Measurements from ENCODE around the gene MCC.

The MCC gene

DNA sequence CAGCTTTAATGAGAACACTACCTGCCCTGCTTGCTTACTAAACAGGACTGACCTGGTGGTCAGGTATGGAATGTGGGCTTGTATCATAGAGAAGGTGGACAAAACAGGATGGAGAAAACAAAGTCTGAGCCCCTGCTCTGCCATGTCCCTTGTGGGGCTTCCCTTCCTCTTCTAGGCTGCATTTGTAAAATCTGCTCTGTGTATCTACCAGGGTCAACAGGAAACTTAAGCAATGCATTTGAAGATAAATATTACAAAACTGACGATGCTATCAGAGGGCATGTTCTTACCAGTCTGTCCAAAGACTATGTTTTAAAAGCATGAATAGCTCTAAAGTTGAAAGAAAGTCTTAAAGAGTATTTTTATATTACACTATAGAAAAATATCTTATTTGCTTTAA is 282.9 kb downstream of the MCC start:
- TF ChIP-seq, protein P1, sequence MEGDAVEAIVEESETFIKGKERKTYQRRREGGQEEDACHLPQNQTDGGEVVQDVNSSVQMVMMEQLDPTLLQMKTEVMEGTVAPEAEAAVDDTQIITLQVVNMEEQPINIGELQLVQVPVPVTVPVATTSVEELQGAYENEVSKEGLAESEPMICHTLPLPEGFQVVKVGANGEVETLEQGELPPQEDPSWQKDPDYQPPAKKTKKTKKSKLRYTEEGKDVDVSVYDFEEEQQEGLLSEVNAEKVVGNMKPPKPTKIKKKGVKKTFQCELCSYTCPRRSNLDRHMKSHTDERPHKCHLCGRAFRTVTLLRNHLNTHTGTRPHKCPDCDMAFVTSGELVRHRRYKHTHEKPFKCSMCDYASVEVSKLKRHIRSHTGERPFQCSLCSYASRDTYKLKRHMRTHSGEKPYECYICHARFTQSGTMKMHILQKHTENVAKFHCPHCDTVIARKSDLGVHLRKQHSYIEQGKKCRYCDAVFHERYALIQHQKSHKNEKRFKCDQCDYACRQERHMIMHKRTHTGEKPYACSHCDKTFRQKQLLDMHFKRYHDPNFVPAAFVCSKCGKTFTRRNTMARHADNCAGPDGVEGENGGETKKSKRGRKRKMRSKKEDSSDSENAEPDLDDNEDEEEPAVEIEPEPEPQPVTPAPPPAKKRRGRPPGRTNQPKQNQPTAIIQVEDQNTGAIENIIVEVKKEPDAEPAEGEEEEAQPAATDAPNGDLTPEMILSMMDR (IDR thresholded peaks at IDR 0.05; ENCODE audit: low read depth, low read length) = no peak
- H3K4me3 ChIP-seq (replicated peaks in 1 of 2; ENCODE audit: low read depth in 2 of 2, low read length in 2 of 2) = no peak overlapping the region
- DNase-seq (ENCODE audit: low read depth in 2 of 2) = no peak

DNA sequence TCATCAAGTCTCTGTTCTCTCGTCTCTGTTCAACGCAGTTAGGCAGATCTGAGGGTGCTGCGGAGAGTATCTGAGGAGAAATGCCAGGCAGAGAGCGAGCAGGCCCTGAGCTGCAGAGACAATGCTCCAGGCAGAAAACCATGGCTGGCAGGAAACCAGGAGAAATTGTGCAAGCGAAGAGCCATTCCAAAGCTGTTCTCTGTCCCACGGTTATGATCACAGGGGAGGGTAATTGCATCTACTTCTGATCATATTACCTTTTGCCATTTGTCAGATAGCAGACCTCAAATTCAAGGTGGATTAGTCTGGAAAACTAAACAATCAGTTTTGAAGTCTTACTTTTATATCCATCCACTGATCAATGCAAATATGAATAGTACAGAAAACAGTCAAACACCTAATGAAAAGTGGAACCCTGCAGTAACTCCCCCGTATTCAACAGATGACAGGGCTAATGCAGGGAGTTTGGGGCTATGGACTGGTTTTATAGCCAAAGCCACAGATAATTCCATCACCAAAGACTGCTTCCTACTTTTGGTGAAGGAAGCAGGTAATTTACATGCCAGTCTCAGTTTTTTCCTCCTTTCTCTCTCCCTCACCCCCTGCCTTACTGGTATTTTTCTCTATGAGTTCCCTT is 283.6 kb downstream of the MCC start:
- TF ChIP-seq, protein P1 (IDR thresholded peaks at IDR 0.05; ENCODE audit: low read depth, low read length) = no peak
- peak; percentile 74 to 78 for DNase-seq (ENCODE audit: low read depth in 2 of 2)
- H3K4me3 ChIP-seq (replicated peaks in 1 of 2; ENCODE audit: low read depth in 2 of 2, low read length in 2 of 2) = no peak overlapping the region

DNA sequence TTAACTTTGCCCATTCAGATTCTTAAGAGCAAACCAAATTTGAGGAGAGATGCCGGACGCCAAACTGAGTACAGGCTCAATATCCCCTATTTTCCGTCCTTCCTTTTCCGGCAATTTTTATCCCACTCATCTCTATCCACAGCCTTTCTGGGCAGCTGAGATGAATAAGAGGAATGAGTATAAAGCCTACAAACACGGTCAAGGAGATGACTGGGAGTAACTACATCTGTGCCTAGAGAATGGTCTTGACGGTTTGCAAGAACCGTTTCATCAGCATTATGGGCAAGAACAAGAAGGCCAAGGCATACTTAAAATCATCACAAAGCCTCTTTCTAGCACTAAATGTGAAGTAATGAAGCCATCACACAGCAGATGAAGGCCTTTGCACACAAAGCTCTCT is 284.3 kb downstream of the MCC start:
- TF ChIP-seq, protein P1 (IDR thresholded peaks at IDR 0.05; ENCODE audit: low read depth, low read length) = no peak
- H3K4me3 ChIP-seq (replicated peaks in 1 of 2; ENCODE audit: low read depth in 2 of 2, low read length in 2 of 2) = no peak overlapping the region
- DNase-seq (ENCODE audit: low read depth in 2 of 2) = no peak

DNA sequence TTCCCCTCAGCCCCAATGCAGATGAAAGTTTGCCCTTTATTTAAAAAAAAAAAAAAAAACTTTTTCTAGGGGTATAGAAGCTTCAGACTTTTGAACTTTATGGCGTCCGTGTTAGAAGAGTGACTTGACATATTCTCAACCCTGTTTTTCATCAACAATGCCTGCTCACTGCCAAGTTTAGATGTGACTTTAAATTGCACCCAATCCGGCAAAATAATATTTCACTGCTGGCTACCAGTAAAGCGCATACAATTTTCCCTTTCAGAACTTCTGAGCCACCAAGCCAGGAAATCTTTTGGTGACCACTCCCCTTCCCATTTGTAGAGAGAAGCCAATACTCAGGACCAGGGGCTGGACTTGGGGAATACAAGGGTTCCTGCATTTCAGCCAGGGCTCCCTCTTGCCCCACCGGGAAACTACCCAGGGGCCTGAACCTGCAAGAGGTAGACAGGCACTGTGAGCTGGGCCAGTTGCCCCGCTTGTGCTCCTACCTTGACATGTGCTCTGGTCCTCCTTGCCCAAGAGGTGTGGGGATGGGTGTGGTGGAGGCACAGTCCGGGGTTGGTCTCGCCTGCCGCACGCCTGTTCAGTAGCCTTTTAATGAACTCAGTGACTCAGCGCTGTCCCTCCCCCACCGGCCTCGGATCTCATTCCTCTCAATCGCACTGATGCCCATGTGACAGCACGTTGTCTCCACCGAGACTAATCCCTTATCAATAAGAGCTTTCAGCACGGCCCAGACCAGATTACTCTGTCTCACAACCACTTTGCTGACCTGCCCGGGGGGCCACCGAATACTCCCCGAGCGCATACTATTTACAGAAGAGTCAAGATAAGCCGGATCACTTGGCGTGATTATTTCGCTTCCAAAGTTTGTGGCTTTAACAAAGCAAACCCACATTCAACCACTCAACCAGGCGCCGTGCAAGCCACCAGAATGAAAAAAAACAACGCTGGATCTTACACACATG is 285.2 kb downstream of the MCC start:
- TF ChIP-seq, protein P1 (IDR thresholded peaks at IDR 0.05; ENCODE audit: low read depth, low read length) = no peak
- H3K4me3 ChIP-seq (replicated peaks in 1 of 2; ENCODE audit: low read depth in 2 of 2, low read length in 2 of 2) = no peak overlapping the region
- peak; percentile 68 to 83 for DNase-seq (ENCODE audit: low read depth in 2 of 2)

DNA sequence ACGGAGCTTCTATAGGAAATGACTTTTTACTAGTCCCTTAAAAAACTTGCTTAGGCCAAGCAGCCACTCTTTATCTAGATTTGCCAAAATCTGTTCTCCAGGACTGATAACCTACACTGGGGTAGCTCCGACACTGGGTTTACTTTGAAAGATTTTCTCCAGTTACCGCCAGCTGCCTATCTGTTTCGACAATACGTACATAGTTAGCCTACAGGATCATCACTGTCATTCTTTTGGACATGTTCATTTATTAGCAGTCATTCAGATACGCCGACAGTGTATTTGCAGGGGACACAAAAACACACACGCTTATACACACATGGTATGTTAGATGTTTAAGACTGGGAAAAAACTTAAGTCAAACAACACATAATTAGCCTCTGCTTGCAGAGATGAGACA is 286.0 kb downstream of the MCC start:
- TF ChIP-seq, protein P1 (IDR thresholded peaks at IDR 0.05; ENCODE audit: low read depth, low read length) = no peak
- DNase-seq (ENCODE audit: low read depth in 2 of 2) = no peak
- no peak overlapping the region for H3K4me3 ChIP-seq (replicated peaks in 1 of 2; ENCODE audit: low read depth in 2 of 2, low read length in 2 of 2)

DNA sequence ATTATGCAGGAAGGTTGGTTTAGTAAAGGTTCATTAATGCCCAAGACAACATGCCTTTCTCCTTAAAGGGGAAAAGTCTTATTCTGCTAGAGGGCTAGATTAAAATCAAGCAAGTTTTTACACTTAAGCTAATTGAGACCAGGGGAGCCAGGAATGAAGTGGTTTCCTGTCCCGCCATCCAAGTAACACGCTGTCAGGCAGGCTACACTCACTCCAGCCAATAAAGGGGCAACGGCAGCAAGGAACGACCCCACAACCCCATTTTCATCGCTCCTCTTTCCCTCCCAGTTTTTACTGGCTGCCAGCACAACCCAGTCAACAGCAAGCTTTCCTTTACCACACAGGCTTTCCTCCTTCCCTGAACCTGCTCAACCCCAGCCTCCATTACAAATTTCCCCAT is 286.5 kb downstream of the MCC start:
- H3K4me3 ChIP-seq (replicated peaks in 1 of 2; ENCODE audit: low read depth in 2 of 2, low read length in 2 of 2) = no peak overlapping the region
- no peak for DNase-seq (ENCODE audit: low read depth in 2 of 2)
- TF ChIP-seq, protein P1 (IDR thresholded peaks at IDR 0.05; ENCODE audit: low read depth, low read length) = no peak

Measured in cardiac fibroblast (primary cell).